Measurements from ENCODE around the gene PSEN2. TPM values are rescaled to one million over a fixed set of nuclear protein-coding genes. Genes with fewer than 3 reads are reported as not detected.

Gene PSEN2
- total and polyA plus RNA-seq, 9 of the 15 experiments (the other 6 are each of a cell fraction or from before 2014, with no cell fraction given) = 2.3 to 21.5 (median 13.7) TPM

DNA sequence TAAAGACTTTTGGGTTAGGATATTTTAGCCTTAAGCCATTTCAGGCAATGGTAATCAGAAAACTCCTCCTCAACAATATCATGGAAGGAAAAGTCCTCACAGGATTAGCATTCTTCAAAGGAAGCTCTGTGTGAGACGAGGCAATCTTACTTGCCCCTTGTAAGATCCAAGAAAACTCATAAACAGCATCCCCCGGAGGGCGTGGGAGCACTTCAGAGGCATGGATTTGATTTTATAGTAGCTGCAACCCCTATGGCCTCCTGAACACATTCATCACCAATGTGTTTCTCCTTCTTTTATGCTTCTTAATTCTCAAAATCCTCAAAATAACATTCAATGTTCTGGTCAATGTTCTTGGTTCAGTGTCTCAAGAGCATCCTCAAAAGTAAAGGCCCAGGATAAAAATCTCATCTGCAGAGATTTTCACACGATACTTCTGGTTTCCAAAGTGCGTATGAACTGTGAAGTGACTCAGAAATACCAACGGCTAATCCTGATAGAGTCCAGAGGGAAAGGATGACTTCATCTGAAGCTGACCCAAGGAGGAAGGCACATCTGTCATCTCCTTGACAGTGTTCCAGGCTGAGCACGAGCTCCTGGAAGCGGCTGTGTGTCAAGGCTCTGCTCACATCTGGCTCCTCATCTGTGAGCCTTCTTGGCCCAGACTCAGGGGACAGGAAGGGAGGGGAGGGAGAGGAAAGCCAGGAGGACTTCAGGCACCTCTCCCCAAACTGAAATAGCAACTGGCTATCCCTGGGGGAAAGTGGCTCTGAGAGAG lies 49.3 kb upstream of the PSEN2 start (continued):
- TF ChIP-seq RUNX1 (IDR thresholded peaks at IDR 0.05; ENCODE audit: low read depth) (no peak), HDAC1 (IDR thresholded peaks at IDR 0.05) (0 out of 4 replicates have a peak, but pooled peaks of 1 of the 2 experiments have one; percentile 16), MAFF (IDR thresholded peaks at IDR 0.05; ENCODE audit: low read length) (no peak), ZNF79 (CRISPR knock-in tag; IDR thresholded peaks at IDR 0.05; ENCODE audit: low read depth) (no peak), FOSL1 (tag; conservative IDR thresholded peaks at IDR 0.05) (peak; percentile 81), SMARCE1 (IDR thresholded peaks at IDR 0.05) (0 out of 2 replicates have a peak, but pooled peaks have one; percentile 17), MIER1 (IDR thresholded peaks at IDR 0.05; ENCODE audit: low read depth) (no peak), NFIC (IDR thresholded peaks at IDR 0.05) (peak; percentile 53), NRF1 (conservative IDR thresholded peaks at IDR 0.05 in 1 of 2, IDR thresholded peaks at IDR 0.05 in 1 of 2) (0 out of 4 replicates have a peak, but pooled peaks of 1 of the 2 experiments have one; percentile 12), CEBPB (tag; IDR thresholded peaks at IDR 0.05) (no peak), SMARCB1 (IDR thresholded peaks at IDR 0.05; ENCODE audit: insufficient read length, low read depth) (no peak), NUFIP1 (IDR thresholded peaks at IDR 0.05; ENCODE audit: partially characterized antibody) (no peak), TCF3 (CRISPR knock-in tag; IDR thresholded peaks at IDR 0.05) (no peak; the same call in 1 of the 2 replicates), NR2F6 (CRISPR knock-in tag; IDR thresholded peaks at IDR 0.05) (no peak), HEY1 (CRISPR knock-in tag; IDR thresholded peaks at IDR 0.05; ENCODE audit: borderline replicate concordance) (no peak), CBFA2T2 (conservative IDR thresholded peaks at IDR 0.05) (peak; percentile 73), CTBP1 (IDR thresholded peaks at IDR 0.05; ENCODE audit: borderline replicate concordance) (peak; percentile 51; the same call in 1 of the 2 replicates), MEIS2 (IDR thresholded peaks at IDR 0.05; ENCODE audit: partially characterized antibody) (peak; percentile 95)
- TF ChIP-seq, protein P1, sequence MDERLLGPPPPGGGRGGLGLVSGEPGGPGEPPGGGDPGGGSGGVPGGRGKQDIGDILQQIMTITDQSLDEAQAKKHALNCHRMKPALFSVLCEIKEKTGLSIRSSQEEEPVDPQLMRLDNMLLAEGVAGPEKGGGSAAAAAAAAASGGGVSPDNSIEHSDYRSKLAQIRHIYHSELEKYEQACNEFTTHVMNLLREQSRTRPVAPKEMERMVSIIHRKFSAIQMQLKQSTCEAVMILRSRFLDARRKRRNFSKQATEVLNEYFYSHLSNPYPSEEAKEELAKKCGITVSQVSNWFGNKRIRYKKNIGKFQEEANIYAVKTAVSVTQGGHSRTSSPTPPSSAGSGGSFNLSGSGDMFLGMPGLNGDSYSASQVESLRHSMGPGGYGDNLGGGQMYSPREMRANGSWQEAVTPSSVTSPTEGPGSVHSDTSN (CRISPR knock-in tag; IDR thresholded peaks at IDR 0.05; ENCODE audit: low read depth) = no peak
- TF ChIP-seq, protein P1 (tag; conservative IDR thresholded peaks at IDR 0.05; ENCODE audit: low read depth) = peak; percentile 93
- TF ChIP-seq, protein P2, sequence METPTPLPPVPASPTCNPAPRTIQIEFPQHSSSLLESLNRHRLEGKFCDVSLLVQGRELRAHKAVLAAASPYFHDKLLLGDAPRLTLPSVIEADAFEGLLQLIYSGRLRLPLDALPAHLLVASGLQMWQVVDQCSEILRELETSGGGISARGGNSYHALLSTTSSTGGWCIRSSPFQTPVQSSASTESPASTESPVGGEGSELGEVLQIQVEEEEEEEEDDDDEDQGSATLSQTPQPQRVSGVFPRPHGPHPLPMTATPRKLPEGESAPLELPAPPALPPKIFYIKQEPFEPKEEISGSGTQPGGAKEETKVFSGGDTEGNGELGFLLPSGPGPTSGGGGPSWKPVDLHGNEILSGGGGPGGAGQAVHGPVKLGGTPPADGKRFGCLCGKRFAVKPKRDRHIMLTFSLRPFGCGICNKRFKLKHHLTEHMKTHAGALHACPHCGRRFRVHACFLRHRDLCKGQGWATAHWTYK (CRISPR knock-in tag; IDR thresholded peaks at IDR 0.05) = no peak
- TF ChIP-seq, protein P3, sequence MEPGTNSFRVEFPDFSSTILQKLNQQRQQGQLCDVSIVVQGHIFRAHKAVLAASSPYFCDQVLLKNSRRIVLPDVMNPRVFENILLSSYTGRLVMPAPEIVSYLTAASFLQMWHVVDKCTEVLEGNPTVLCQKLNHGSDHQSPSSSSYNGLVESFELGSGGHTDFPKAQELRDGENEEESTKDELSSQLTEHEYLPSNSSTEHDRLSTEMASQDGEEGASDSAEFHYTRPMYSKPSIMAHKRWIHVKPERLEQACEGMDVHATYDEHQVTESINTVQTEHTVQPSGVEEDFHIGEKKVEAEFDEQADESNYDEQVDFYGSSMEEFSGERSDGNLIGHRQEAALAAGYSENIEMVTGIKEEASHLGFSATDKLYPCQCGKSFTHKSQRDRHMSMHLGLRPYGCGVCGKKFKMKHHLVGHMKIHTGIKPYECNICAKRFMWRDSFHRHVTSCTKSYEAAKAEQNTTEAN (CRISPR knock-in tag; IDR thresholded peaks at IDR 0.05) = no peak
- TF ChIP-seq, protein P4, sequence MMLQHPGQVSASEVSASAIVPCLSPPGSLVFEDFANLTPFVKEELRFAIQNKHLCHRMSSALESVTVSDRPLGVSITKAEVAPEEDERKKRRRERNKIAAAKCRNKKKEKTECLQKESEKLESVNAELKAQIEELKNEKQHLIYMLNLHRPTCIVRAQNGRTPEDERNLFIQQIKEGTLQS (IDR thresholded peaks at IDR 0.05) = peak; percentile 87
- TF ChIP-seq, protein P4 (CRISPR knock-in tag; conservative IDR thresholded peaks at IDR 0.05) = no peak
